ENCODE results near the gene ATN1.

Gene ATN1

DNA sequence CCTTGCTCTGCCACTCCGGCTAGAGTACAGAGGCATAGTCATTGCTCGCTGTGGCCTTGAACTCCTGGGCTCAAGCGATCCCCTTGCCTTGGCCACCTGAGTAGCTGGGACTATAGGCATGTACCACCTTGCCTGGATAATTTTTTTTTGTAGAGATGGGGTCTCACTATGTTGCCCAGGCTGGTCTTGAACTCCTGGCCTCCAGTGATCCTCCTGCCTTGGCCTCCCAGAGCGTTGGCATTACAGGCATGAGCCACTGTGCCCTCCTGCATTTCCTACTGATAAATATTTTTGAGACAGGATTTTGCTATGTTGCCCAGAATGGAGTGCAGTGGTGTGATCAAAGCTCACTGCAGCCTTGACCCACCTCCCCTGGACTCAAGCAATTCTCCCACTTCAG is 52.3 kb downstream of the ATN1 start:
- DNase-seq, result no peak

DNA sequence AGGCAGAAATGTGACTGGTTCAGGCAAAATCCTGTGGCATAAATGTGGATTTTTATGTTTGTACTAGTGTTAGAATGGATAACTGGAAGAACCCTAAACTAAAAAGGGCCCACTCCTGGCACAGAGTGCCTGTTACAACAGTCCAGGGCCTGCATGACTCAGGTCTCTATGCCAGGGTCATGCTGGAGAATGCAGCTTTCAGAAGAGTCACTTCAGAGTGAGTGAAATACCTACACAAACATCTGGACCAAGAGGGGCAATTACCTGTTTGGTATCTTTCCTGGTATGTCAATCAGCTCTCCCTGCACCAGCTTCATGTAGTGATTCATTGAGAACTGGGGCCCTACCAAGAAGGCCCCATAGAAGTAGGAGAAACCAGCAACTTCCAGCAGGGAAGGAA is 53.0 kb downstream of the ATN1 start:
- DNase-seq, result no peak

DNA sequence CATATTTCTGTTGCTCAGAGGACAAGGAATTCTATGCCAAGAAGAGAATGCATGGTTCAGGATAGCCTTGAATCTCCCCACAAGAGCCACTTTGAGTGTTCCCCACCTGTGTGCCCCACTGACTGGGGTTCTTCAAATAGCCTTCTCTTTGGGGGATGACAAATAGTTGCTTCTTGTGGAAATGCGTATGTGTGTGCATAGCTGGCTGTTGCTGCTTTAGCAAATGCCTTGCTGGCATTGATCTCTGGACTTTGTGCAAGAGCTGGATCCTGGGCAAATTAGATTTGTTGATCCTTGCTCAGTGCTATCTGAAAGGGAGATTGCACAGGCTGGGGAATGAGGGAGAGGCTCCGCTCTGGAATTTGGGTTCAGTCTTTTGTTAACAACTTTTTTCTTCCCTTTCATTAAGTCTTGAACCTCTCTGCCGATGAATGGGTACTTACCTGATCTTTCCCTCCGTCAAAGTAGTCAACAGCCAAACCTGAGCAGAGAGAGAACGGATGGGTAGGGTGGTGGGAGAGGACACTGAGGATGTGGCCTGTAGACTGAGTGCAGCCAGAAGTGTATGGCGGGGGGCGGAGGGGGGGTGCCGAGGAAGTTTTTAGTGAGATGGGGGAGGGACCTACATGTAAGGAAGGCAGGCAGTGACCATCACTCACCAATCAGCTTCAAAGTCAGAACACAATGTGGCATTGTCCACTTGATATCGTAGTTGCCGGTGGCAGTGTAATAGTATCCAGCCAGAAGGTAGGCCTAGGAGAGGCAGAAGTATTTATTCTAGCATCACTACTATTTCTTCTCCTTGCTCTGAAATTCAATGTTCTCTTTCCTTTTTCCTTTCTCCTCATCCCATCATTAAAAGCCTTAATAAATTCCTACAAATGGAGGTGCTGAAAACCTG is 53.6 kb downstream of the ATN1 start:
- no peak for DNase-seq

DNA sequence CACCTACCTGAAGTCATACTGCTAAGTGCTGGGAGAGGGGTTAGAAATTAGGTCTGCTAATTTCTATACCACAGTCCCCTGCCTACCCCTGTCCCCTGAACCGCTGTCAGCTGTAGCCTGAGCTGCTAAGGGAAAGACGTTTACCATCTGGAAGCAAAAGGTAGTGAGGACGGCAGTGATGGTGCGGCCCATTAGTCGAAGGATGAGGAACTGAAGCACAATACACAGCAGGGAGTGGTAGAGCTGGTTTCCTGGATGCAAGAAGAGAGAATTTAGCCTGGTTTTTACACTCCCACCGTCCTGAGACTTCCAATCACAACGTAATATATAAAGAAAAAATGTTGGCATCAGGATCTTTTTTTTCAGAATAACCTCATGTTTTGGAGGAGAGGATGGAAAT is 54.8 kb downstream of the ATN1 start:
- no peak for DNase-seq

DNA sequence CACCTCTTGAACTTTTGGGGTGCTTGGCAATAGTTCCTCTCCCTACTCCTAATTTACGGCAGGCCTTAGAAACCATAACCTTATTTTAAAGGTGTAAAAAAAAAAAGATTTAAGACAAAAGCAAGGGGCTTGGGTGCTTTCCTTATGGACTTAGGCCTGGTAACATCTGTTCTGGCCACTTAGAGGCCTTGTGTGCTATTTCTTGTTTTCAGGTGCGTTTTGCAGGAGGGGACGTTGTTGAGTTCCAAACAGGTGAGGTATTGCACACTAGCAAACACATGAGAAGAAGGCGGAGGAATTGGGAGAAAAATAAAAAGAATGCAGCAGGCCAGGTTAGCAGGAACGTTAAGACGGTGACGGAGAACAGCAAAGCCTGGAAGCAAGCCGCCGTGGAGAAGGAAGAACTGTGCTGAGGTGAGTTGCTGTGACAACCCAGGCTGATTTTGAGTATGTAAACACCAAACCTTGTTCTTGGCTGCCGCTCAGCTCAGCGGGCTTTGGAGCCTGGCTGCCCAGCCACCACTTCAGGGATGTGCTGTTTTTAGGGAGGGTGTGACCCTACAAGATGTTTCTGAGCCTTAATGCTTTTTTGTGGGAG is 60.3 kb downstream of the ATN1 start:
- DNase-seq, result no peak
